Fibroblast of peridontal ligament (primary cell): ENCODE data around the gene BCL11A.

Source experiments
- DNase-seq: peaks from one replicate; pipeline ENCODE4 v3.0.0-alpha.2; 2010; ENCODE audit errors: extremely low read depth

The BCL11A gene

GRCh38 chr2:60544954-60545560, 8.4 kb downstream of the BCL11A start:
- no peak for DNase-seq

- DNase-seq, result peak; percentile 30
These were observed 9.4 kb downstream of the BCL11A start for GRCh38 chr2:60544062-60544461.

DNA sequence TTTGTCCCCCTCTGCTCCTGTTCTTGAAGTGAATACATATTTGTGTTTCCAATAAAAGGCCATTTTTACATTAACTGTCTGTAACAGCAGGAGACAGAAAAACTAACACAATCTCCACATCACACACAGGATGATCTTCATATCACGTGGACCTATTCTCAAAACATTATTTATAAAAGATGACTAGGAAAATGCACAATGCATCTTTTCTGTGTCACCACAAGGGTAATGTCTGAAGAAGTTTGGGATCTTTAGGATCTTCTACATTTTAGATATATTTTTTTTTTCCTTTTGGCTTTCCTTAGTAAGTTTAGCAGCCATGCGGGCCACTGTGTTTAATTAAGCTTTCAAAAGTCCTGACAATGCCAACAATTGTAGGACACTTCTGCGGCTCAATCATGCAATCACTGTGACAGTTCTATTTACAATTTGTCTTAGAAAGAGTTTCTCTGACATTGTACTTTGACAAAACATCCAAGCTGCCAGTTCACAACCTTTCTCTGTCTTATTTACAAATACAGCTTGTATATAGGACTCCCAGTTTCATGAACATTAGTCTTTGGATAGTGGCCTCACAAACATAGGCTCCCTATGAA, 12.3 kb downstream of the BCL11A start:
- DNase-seq, result no peak

GRCh38 chr2:60540074-60540473, 13.4 kb downstream of the BCL11A start:
- no peak for DNase-seq

DNA sequence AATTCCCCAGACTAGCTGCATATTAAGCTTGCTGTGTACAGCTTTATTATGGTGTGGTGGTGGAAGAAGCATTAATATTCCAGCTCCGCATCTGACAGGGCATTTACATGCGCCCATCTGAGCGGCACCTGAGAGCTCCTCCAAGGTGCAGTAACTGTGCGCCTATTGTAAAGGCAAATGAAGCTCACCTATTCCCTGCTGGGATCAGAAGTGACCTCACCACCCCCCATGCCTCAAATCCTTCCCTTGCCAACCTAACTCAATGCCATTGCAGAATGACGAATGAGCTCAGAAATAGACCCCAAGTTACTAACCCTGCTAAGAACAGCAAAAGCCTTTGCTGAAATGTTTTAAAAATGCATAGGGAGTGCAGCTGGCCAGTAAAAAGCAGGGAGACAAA, 14.3 kb downstream of the BCL11A start:
- DNase-seq, result no peak

GRCh38 chr2:60538101-60538500, 15.4 kb downstream of the BCL11A start:
- no peak for DNase-seq

- DNase-seq, result no peak
These were observed 16.7 kb downstream of the BCL11A start for GRCh38 chr2:60536746-60537145.

DNA sequence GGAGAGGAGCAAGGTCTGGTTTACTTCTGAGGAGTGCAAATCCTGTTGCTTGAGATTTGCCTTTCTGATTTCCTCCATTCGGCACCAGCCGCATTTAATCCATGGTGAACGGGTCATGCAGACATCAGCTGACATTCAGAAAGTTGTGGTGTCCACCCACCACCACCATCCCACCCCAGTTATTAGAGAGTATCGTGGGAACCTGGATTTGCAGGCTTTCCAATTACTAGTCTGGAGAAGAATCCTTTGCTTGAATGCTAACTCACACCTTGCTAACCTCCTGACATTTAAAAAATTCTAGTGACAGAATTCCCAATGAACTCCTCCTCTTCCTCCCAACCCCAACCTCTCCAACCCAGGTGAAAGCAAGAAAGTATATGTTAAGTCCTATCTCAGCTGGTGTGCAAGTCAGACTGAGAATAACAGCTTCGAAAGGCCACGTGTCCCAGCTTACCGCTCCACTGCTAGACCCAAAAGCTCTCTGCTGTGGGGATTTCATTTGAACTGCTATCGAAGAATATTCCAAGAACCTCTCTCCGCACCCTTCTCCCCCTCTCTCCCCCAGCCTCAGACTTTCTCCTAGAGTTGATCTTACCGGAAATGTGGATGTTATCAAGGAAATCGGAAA, 17.7 kb downstream of the BCL11A start:
- no peak for DNase-seq

GRCh38 chr2:60534892-60535684, 18.4 kb downstream of the BCL11A start:
- no peak for DNase-seq

GRCh38 chr2:60534052-60534685, 19.3 kb downstream of the BCL11A start:
- DNase-seq, result no peak

DNA sequence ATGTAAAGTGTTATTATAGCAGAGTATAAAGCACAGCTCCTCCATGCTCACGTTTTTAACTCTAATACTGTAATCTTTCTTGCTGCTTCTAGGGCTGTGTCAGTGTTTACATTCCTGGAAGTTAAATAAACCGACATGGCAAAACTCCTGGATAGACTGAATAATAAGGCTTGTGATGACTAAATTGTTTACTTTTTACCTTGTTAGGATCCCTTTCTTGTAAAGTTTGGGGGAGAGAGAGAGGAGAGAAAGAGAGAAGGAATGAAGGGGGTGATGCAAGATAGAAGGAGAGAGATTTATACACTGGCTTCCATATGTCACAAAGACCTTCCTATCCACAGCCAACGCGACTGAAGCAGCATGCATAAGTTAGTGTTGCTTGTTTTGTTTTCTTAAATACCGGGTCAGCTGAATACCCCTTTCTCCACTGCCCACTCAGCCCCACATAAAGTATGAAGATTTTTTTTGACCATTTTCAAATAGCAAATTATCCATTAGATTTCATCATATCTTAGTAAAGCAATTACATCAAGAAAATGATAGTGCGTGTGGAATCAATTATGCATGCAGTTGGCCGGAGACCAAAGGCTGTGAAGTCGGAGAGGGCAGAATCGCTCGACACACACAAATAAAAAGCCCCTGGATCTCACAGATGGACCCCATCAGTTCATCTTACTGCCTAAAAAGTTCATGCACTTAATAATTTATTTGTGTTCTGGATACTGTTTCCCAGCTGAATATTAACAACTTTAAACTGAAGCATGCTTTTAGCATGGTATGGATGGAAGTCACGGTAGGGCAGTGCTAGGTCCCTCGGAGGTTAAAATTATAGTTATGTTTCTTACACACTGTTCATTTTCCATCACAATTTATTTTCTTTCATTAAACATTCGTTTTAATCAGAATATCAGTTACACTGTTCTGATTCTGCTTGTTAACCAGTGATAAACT, 20.1 kb downstream of the BCL11A start:
- peak; percentile 84 for DNase-seq

DNA sequence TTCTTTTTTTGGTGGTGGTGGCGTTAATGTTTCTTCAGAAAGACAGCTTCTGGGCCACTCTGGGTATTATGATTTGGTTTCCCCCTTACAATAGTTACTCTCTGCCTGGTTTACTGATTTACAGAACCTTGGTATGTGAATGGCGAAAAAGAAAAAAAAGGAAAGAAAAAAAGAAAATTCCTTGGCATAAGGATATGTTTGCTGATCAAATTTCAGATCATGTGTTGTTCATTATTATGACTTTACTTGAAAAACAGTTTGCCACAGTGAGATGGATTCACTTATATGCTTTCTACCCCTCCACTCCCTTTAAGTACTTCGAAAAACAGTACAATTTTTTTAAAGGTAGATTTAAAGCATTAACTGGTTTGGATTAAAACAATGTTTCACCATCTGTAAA, 21.0 kb downstream of the BCL11A start:
- DNase-seq, result peak; percentile 82

GRCh38 chr2:60531701-60532133, 21.7 kb downstream of the BCL11A start:
- no peak for DNase-seq

DNA sequence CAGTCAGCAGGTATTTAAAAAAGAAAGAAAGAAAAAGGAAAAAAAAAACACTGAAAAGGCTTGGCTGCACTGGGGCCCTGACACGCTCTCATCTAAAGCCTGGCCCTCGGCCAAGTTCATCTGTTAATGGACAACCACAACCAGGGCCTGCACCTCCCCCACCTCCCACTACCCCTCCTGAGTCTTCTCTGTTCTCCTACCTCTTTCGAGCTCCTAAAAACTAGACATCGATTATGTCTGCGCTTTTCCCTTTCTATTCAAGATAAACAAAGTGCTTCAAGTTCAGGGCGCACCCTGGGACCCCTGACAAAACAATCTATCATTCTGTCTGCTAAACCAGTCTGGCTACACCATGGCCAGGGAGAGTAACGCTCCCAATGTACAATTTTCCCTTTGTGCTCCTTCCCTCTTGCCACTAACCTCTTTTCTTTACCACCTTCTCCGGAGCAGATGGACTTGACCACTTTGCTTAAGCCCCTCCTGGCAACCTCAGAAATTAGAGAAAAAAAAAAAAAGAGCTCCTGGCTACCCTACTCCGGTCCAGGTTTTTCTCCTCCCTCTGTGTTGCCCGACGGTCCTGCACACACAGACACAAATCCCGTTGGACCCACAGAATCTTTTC, 22.7 kb downstream of the BCL11A start:
- DNase-seq, result no peak

GRCh38 chr2:60529785-60530627, 23.4 kb downstream of the BCL11A start:
- no peak for DNase-seq

- DNase-seq, result no peak
These were observed 24.2 kb downstream of the BCL11A start for GRCh38 chr2:60529136-60529784.

GRCh38 chr2:60528281-60529020, 25.0 kb downstream of the BCL11A start:
- peak; percentile 66 for DNase-seq

DNA sequence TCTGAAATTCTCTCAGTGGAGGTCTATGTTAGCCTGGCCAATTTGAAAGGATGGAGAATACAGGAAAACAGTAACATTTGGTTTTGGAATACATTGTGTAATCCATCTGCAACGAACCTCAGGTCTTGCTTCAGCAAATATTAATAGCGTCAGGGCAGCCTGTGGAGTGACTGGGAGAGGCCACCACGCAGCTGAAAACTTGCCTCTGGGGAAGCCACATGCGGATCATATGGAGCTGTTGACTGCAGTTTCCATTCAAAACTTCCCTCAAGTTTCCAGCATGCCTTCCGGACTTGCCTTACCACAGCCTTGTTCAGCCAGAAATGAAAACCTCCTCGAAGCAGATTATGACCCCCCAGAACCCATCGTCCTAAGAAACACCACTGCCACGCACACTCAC, 25.7 kb downstream of the BCL11A start:
- peak; percentile 78 for DNase-seq
